Smooth muscle cell (in vitro differentiated cells): ENCODE data around the gene FBP2. TPM values are rescaled to one million over a fixed set of nuclear protein-coding genes. Genes with fewer than 3 reads are reported as not detected.
A peak's percentile ranks its signal among the peaks of the same experiment; 100 is the strongest.

Source experiments
- DNase-seq: peaks from one replicate; lab custom pipeline; 2025; ENCODE audit not compliant: unreplicated experiment; lab: John Stamatoyannopoulos, UW
- H2AFZ ChIP-seq: fragments of 200-600 bp; sonication (generic); 2 replicates; pipeline ENCODE4 v1.6.0; 2016; ENCODE audit warnings: antibody characterized with exemption, low read depth, mild to moderate bottlenecking
- H3F3A ChIP-seq: fragments of 200-600 bp; sonication (generic); 2 replicates; pipeline ENCODE4 v1.6.0; 2017; ENCODE audit warnings: antibody characterized with exemption, low read depth
- H3K27ac ChIP-seq: fragments of 200-600 bp; sonication (generic); 2 replicates; pipeline ENCODE4 v1.5.1; 2016; ENCODE audit warnings: low read depth, mild to moderate bottlenecking
- H3K27me3 ChIP-seq: fragments of 200-600 bp; sonication (generic); 2 replicates; pipeline ENCODE4 v1.6.1; 2016; ENCODE audit warnings: low read depth, mild to moderate bottlenecking
- H3K36me3 ChIP-seq: fragments of 200-600 bp; sonication (generic); 2 replicates; pipeline ENCODE4 v1.5.1; 2016; ENCODE audit warnings: low read depth
- H3K4me1 ChIP-seq: fragments of 200-600 bp; sonication (generic); 2 replicates; pipeline ENCODE4 v1.5.1; 2016; ENCODE audit warnings: low read depth
- H3K4me2 ChIP-seq: fragments of 200-600 bp; sonication (generic); 2 replicates; pipeline ENCODE4 v1.6.0; 2016; ENCODE audit warnings: mild to moderate bottlenecking
- H3K4me3 ChIP-seq: fragments of 200-600 bp; sonication (generic); 2 replicates; pipeline ENCODE4 v1.5.1; 2016; ENCODE audit warnings: mild to moderate bottlenecking
- H3K79me2 ChIP-seq: fragments of 200-600 bp; sonication (generic); 2 replicates; pipeline ENCODE4 v1.6.0; 2016; ENCODE audit warnings: low read depth, mild to moderate bottlenecking
- H3K9ac ChIP-seq: fragments of 200-600 bp; sonication (generic); 2 replicates; pipeline ENCODE4 v1.6.0; 2016; ENCODE audit warnings: low read depth
- H3K9me3 ChIP-seq: fragments of 200-600 bp; sonication (generic); replicated peaks from 2 replicates; pipeline ENCODE4 v1.5.1; 2016; ENCODE audit warnings: low read depth
- H4K20me1 ChIP-seq: fragments of 200-600 bp; sonication (generic); 2 replicates; pipeline ENCODE4 v1.6.0; 2016; ENCODE audit warnings: low read depth
- WGBS: methylation state at CpG from one replicate; pipeline ENCODE4 v1.1.7; 2016; ENCODE audit warnings: low lambda C conversion rate; 5-methylcytosine and 5-hydroxymethylcytosine counted together
- polyA plus RNA-seq: library from polyadenylated mRNA; unstranded; fragments of >200 nt; fragmentation: Nextera tagmentation; extraction: Ambion mirVana; gene quantifications from 2 replicates; pipeline ENCODE4 v1.2.1, GENCODE V29; 2016
- total RNA-seq: library from RNA; depleted of rRNA; stranded (reverse); fragments of >200 nt; gene quantifications from 2 replicates; pipeline ENCODE4 v1.2.3, GENCODE V29; 2014
- TF ChIP-seq, protein P1 (sequence below): fragments of 200-600 bp; sonication (generic); IDR thresholded peaks from 2 replicates; pipeline ENCODE4 v1.5.1; 2017; ENCODE audit warnings: borderline replicate concordance, mild to moderate bottlenecking, antibody characterized with exemption; ENCODE audit not compliant: insufficient read depth, poor library complexity, severe bottlenecking

Gene FBP2
- total RNA-seq (not detected in 2 replicates), polyA plus RNA-seq (not detected in 2 replicates)

DNA sequence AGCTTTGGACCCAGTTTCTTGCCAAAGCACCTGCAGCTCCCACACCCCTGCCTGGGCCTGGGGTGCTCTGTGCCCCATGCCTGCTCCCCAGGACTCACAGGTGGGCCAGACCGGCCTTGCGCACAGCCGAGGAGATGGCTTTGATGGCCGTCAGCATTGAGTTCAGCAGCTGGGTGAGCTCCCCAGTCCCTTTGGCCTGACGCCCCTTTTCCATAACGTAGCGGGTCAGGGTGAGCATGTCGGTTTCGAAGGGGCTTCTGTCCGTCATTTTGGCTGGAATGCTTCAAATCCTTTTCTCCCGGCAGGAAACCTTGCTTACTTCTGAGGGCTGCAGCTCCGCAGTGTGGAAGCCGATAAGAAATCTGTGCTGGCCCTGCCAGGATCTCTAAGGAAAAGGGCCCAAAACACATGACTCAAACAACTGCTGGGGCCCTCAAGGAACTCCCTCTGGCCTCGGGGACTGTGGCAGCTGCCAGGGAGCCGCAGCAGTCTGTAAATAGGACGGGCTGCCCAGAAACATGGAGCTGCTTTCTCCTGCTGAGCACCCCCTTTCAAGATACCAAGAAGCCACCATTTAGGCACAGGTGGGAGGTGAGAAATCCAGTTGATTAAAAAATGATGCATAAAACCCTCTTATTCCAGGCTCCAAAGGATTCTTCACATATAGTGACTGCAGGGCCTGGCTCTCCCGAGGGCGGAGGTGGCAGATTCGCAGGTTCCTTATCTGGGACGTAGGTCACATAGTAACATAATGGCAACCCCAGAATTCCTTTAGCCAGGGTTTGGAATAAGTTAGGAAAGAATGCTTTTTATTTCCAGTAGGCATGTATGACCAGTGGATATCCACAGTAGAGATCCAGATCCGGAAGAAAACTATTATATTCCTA, at the start of gene FBP2:
Gene FBP2 (minus strand): TSS at position 366 of the 887 bp plus-strand sequence. CDS start 98 bp downstream, at position 268.
- Histone ChIP-seq H2AFZ (no peak within 1 kb of the TSS), H3F3A (no peaks in the 10 kb centered on the region), H3K4me2 (no peak within 1 kb of the TSS), H3K9ac (no peak within 1 kb of the TSS), H3K36me3 (no peaks in the 10 kb centered on the region), H3K9me3 (no peaks in the 10 kb centered on the region), H3K27me3 (no peaks in the 10 kb centered on the region), H3K27ac (no peak within 1 kb of the TSS), H4K20me1 (no peaks in the 10 kb centered on the region), H3K4me1 (no peaks in the 10 kb centered on the region), H3K79me2 (no peaks in the 10 kb centered on the region), H3K4me3 (no peak within 1 kb of the TSS)
- WGBS: 76% methylated on average over 21 of the region's 21 CpGs
- TF ChIP-seq, protein P1, sequence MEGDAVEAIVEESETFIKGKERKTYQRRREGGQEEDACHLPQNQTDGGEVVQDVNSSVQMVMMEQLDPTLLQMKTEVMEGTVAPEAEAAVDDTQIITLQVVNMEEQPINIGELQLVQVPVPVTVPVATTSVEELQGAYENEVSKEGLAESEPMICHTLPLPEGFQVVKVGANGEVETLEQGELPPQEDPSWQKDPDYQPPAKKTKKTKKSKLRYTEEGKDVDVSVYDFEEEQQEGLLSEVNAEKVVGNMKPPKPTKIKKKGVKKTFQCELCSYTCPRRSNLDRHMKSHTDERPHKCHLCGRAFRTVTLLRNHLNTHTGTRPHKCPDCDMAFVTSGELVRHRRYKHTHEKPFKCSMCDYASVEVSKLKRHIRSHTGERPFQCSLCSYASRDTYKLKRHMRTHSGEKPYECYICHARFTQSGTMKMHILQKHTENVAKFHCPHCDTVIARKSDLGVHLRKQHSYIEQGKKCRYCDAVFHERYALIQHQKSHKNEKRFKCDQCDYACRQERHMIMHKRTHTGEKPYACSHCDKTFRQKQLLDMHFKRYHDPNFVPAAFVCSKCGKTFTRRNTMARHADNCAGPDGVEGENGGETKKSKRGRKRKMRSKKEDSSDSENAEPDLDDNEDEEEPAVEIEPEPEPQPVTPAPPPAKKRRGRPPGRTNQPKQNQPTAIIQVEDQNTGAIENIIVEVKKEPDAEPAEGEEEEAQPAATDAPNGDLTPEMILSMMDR: no peak
- no peak for DNase-seq

DNA sequence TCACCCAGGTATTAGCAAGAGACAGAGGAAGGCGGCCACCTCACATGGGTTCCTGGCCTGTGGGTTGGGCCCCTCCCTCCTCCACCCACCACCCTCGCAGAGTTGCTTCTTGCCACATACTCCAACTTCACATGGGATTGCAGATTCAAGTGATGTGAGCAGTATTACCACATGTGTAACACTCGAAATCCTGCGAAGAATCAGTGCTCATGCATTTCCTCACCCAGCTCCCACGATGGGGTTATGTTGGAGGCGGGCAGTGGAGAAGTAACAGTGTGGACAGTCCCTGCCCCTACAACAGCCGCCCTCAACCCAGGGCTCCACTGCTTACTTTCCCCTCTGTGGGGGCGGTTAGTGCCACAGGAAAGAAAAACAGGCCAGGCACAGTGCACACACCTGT, 49.6 kb upstream of the FBP2 start:
- H3K9ac ChIP-seq: no peak overlapping the region
- TF ChIP-seq, protein P1: no peak
- H3F3A ChIP-seq: no peaks in the 10 kb centered on the region
- WGBS: 93% methylated on average over 8 of the region's 8 CpGs
- no peak overlapping the region for H3K4me3 ChIP-seq
- DNase-seq: no peak
- H3K4me1 ChIP-seq: no peaks in the 10 kb centered on the region
- no peak overlapping the region for H3K27ac ChIP-seq
- H3K27me3 ChIP-seq: peaks cover 23% of the 10 kb centered on the region
- H3K36me3 ChIP-seq: no peaks in the 10 kb centered on the region
- H3K79me2 ChIP-seq: no peaks in the 10 kb centered on the region
- H3K4me2 ChIP-seq: no peak overlapping the region
- H3K9me3 ChIP-seq: no peaks in the 10 kb centered on the region
- no peak overlapping the region for H2AFZ ChIP-seq
- H4K20me1 ChIP-seq: no peaks in the 10 kb centered on the region

DNA sequence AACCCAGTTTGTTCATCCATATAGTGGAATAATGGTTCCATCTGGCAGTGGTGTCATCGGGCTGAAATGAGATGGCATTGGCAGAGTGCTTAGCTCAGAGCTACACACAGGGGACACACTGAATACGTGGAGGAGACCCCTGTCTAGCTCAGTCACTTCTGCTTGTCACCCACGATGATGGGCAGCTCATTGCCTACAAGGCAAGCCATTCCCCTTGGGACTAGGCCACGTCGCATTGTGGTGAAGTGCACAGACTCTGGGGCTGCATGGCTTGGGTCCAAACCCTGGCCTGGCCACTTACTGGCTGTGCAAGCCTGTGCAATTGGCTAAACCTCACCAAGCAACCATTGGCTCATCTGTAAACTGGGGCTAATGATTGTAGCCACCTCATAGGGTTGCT, 48.9 kb upstream of the FBP2 start:
- H3K4me3 ChIP-seq: no peak overlapping the region
- H3K79me2 ChIP-seq: no peaks in the 10 kb centered on the region
- H3K27ac ChIP-seq: no peak overlapping the region
- WGBS: 95% methylated on average over 5 of the region's 5 CpGs
- DNase-seq: no peak
- H3K36me3 ChIP-seq: no peaks in the 10 kb centered on the region
- TF ChIP-seq, protein P1: no peak
- H4K20me1 ChIP-seq: no peaks in the 10 kb centered on the region
- peaks cover 29% of the 10 kb centered on the region for H3K27me3 ChIP-seq
- no peaks in the 10 kb centered on the region for H3F3A ChIP-seq
- no peak overlapping the region for H3K9ac ChIP-seq
- no peaks in the 10 kb centered on the region for H3K9me3 ChIP-seq
- H3K4me2 ChIP-seq: no peak overlapping the region
- no peaks in the 10 kb centered on the region for H3K4me1 ChIP-seq
- no peak overlapping the region for H2AFZ ChIP-seq

DNA sequence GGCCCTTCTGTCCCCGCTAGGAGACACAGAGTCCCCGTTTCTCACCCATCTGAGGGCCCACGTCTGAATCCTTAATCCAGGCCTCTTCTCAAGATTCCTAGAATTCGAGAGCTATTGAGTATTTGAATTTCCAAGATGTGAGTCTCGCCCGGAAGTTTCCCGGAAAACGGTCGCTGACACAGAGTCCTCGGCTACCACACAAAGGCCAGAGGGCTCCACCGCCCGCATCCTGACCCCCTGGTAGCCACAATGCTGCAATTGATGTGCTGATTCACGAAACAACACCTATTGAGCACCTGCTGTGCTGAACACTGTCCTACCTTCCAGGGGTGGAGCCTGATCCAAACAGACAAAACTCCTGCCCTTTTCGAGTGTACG, 46.4 kb upstream of the FBP2 start:
- Histone ChIP-seq H2AFZ (peak overlapping the region; percentile 93), H3K4me3 (peak overlapping the region; percentile 65)
- DNase-seq: no peak

More for the DNA sequence above, 46.4 kb upstream of the FBP2 start:
- H3K4me2 ChIP-seq: peak overlapping the region; percentile 96
- H3K27ac ChIP-seq: no peak overlapping the region
- H3K27me3 ChIP-seq: peaks cover 39% of the 10 kb centered on the region
- H3F3A ChIP-seq: no peaks in the 10 kb centered on the region
- no peaks in the 10 kb centered on the region for H3K9me3 ChIP-seq
- no peaks in the 10 kb centered on the region for H3K36me3 ChIP-seq
- TF ChIP-seq, protein P1: no peak
- no peaks in the 10 kb centered on the region for H4K20me1 ChIP-seq
- H3K79me2 ChIP-seq: no peaks in the 10 kb centered on the region
- H3K4me1 ChIP-seq: no peaks in the 10 kb centered on the region
- no peak overlapping the region for H3K9ac ChIP-seq
- WGBS: 24% methylated on average over 15 of the region's 15 CpGs
